Common myeloid progenitor, CD34-positive (primary cell): ENCODE data around the gene IRAK3.

Source experiments
- CTCF ChIA-PET: fragments of 350-600 bp; sonication (Branson Sonifier 250); formaldehyde crosslinking; loops from one replicate; lab custom pipeline; 2021; ENCODE audit warnings: antibody characterized with exemption; lab: Charles Lee
- POLR2A ChIA-PET: fragments of 350-600 bp; sonication (Branson Sonifier 250); formaldehyde crosslinking; loops from one replicate; lab custom pipeline; 2021; ENCODE audit warnings: antibody characterized with exemption; lab: Charles Lee
- DNase-seq, 3 donors: peaks; one replicate each; pipeline versions ENCODE4 v3.0.0 to v3.0.0-alpha.2; 2013
- H3K27ac ChIP-seq, 2 experiments: 1 replicate in 1 of 2; 2 replicates in 1 of 2; pipeline ENCODE4 v1.7.0; 2013; ENCODE audit warnings: inconsistent platforms in 2 of 2, low read length in 2 of 2, mild to moderate bottlenecking in 2 of 2, low read depth in 1 of 2, moderate library complexity in 1 of 2; ENCODE audit not compliant: severe bottlenecking in 2 of 2, insufficient read depth in 1 of 2, poor library complexity in 1 of 2
- H3K27me3 ChIP-seq, 5 experiments: replicated peaks in 2 of 5; 1 replicate in 3 of 5; 2 replicates in 2 of 5; pipeline versions ENCODE4 v1.6.1 to v1.7.0; 2013; ENCODE audit warnings: low read length in 4 of 5, mild to moderate bottlenecking in 2 of 5, moderate library complexity in 2 of 5, inconsistent platforms in 1 of 5; ENCODE audit not compliant: insufficient read depth in 5 of 5, control insufficient read depth in 4 of 5
- H3K36me3 ChIP-seq, 4 experiments: 1 replicate in 2 of 4; 2 replicates in 2 of 4; pipeline versions ENCODE4 v1.6.1 to v1.7.0; 2013; ENCODE audit warnings: low read length in 3 of 4, control low read depth in 1 of 4, mild to moderate bottlenecking in 1 of 4; ENCODE audit not compliant: control insufficient read depth in 4 of 4, insufficient read depth in 4 of 4
- H3K4me1 ChIP-seq, 4 experiments: 1 replicate in 3 of 4; 2 replicates in 1 of 4; pipeline versions ENCODE4 v1.6.1 to v1.7.1; 2013; ENCODE audit warnings: low read length in 3 of 4, mild to moderate bottlenecking in 3 of 4, control low read depth in 1 of 4, inconsistent platforms in 1 of 4, moderate library complexity in 1 of 4; ENCODE audit not compliant: control insufficient read depth in 4 of 4, insufficient read depth in 4 of 4; ENCODE audit errors: control extremely low read depth in 1 of 4
- H3K4me3 ChIP-seq, 7 experiments: 1 replicate in 4 of 7; 2 replicates in 3 of 7; pipeline versions ENCODE4 v1.5.1 to v1.7.0; 2013; ENCODE audit warnings: mild to moderate bottlenecking in 7 of 7, low read length in 6 of 7, moderate library complexity in 6 of 7, inconsistent platforms in 2 of 7, low read depth in 2 of 7, control low read depth in 1 of 7; ENCODE audit not compliant: insufficient read depth in 4 of 7, control insufficient read depth in 1 of 7; ENCODE audit errors: extremely low read depth in 1 of 7
- H3K9me3 ChIP-seq, 5 experiments: 1 replicate in 4 of 5; 2 replicates in 1 of 5; pipeline versions ENCODE4 v1.6.1 to v1.7.1; 2013; ENCODE audit warnings: low read length in 4 of 5, mild to moderate bottlenecking in 2 of 5, inconsistent platforms in 1 of 5, low read depth in 1 of 5, moderate library complexity in 1 of 5; ENCODE audit not compliant: control insufficient read depth in 4 of 5, insufficient read depth in 2 of 5; ENCODE audit errors: control extremely low read depth in 1 of 5
- WGBS: methylation state at CpG from one replicate; pipeline ENCODE4 v1.1.5; 2013; ENCODE audit not compliant: insufficient coverage; 5-methylcytosine and 5-hydroxymethylcytosine counted together

IRAK3 gene

GRCh38 chr12:66239295-66239694 lies 50.3 kb downstream of the IRAK3 start:
- ChIA-PET CTCF (interaction anchor here (1.1 kb wide), 1 partner anchor 10 kb away, joined by 3 read pairs; no protein-coding TSS in a partner anchor), POLR2A (no interaction called here)
- no CpG with 5 or more reads among the region's 1 CpG for WGBS

GRCh38 chr12:66240096-66240820 lies 51.2 kb downstream of the IRAK3 start:
- 100% methylated on average over 1 of the region's 7 CpGs for WGBS
- Histone ChIP-seq H3K4me1 (peaks cover 0 to 25% (median 2%) of the 10 kb centered on the region in 4 experiments), H3K9me3 (no peaks in the 10 kb centered on the region), H3K27ac (no peak overlapping the region), H3K36me3 (peaks cover 7 to 43% (median 18%) of the 10 kb centered on the region in 4 experiments), H3K4me3 (no peak overlapping the region), H3K27me3 (no peaks in the 10 kb centered on the region)
- no peak for DNase-seq
- CTCF ChIA-PET, result no interaction called here
- POLR2A ChIA-PET, result no interaction called here

More at GRCh38 chr12:66239295-66239694, 50.3 kb downstream of the IRAK3 start:
- no peaks in the 10 kb centered on the region for H3K27me3 ChIP-seq
- peaks cover 4 to 33% (median 12%) of the 10 kb centered on the region in 4 experiments for H3K36me3 ChIP-seq
- H3K4me3 ChIP-seq, result no peak overlapping the region
- DNase-seq, result no peak
- H3K27ac ChIP-seq, result no peak overlapping the region
- H3K9me3 ChIP-seq, result no peaks in the 10 kb centered on the region
- H3K4me1 ChIP-seq, result peaks cover 0 to 25% (median 4%) of the 10 kb centered on the region in 4 experiments

- DNase-seq, result peak in 2 of 3 donors; percentile 22 to 36
- Histone ChIP-seq H3K4me3 (no peak overlapping the region), H3K36me3 (peaks cover 8 to 51% (median 24%) of the 10 kb centered on the region in 4 experiments), H3K9me3 (no peaks in the 10 kb centered on the region), H3K4me1 (peaks cover 0 to 20% (median 0%) of the 10 kb centered on the region in 4 experiments), H3K27me3 (no peaks in the 10 kb centered on the region), H3K27ac (no peak overlapping the region)
- CTCF ChIA-PET, result interaction anchor here (1.0 to 2.7 kb wide), 4 partner anchors 29 to 167 kb away, joined by 4 to 6 read pairs (median 4); no protein-coding TSS in a partner anchor
- 92% methylated on average over 4 of the region's 7 CpGs for WGBS
- POLR2A ChIA-PET, result no interaction called here
Measured at GRCh38 chr12:66241061-66242043, 52.3 kb downstream of the IRAK3 start.

DNA sequence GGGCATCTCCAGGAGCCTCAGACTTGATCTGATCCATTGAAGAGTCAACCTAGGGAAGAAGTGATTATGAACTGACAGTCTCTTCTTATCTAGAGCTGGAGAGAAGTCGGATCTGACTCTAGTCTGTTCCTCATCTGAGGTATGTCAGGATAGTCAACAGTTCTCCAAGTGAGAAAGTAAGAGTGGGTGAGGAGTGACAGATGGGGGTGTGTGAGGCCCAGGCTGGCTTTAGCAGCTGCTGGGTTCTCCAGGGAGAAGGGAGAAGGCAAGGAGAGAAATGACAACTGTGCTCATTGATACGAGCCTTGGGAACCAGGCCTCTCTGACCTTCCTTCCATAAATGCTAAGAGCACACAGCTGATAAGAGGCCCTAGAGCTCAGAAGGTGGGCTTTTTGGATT lies 53.3 kb downstream of the IRAK3 start:
- ChIA-PET POLR2A (no interaction called here), CTCF (interaction anchor here (0.6 to 2.7 kb wide), 6 partner anchors 27 to 166 kb away, joined by 3 to 6 read pairs (median 4); no protein-coding TSS in a partner anchor)
- 86% methylated on average over 2 of the region's 2 CpGs for WGBS
- Histone ChIP-seq H3K27me3 (no peaks in the 10 kb centered on the region), H3K36me3 (peaks cover 8 to 60% (median 31%) of the 10 kb centered on the region in 4 experiments), H3K4me1 (peaks cover 0 to 20% (median 0%) of the 10 kb centered on the region in 4 experiments), H3K27ac (peak overlapping the region in 1 of 2 experiments; percentile 16), H3K9me3 (no peaks in the 10 kb centered on the region), H3K4me3 (no peak overlapping the region)
- DNase-seq, result no peak

- Histone ChIP-seq H3K4me1 (peaks cover 0 to 20% (median 0%) of the 10 kb centered on the region in 4 experiments), H3K36me3 (peaks cover 14 to 72% (median 38%) of the 10 kb centered on the region in 4 experiments), H3K4me3 (no peak overlapping the region), H3K9me3 (no peaks in the 10 kb centered on the region), H3K27me3 (no peaks in the 10 kb centered on the region), H3K27ac (no peak overlapping the region)
- ChIA-PET POLR2A (no interaction called here), CTCF (interaction anchor here (1.6 to 2.7 kb wide), 2 partner anchors 26 to 164 kb away, joined by 5 to 6 read pairs; no protein-coding TSS in a partner anchor)
- no peak for DNase-seq
- WGBS, result 100% methylated on average over 1 of the region's 2 CpGs
Measured at GRCh38 chr12:66243911-66244310, 54.9 kb downstream of the IRAK3 start.

- Histone ChIP-seq H3K36me3 (peaks cover 14 to 74% (median 41%) of the 10 kb centered on the region in 4 experiments), H3K4me1 (peaks cover 0 to 20% (median 0%) of the 10 kb centered on the region in 4 experiments), H3K9me3 (no peaks in the 10 kb centered on the region), H3K27ac (no peak overlapping the region), H3K4me3 (no peak overlapping the region), H3K27me3 (no peaks in the 10 kb centered on the region)
- 100% methylated on average over 1 of the region's 1 CpG for WGBS
- ChIA-PET CTCF (interaction anchor here (0.6 kb wide), 1 partner anchor 8 kb away, joined by 4 read pairs; no protein-coding TSS in a partner anchor), POLR2A (no interaction called here)
- no peak for DNase-seq
Measured at GRCh38 chr12:66244446-66244845, 55.4 kb downstream of the IRAK3 start.
